GM18526 (cell line): ENCODE data around the gene CD276.

Source experiments
- POLR2A ChIP-seq: IDR thresholded peaks from 3 replicates; pipeline ENCODE4 v1.6.1; 2011; ENCODE audit not compliant: insufficient read length; ENCODE audit errors: extremely low read depth

The CD276 gene

GRCh38 chr15:73750438-73750837 lies 66.3 kb downstream of the CD276 start:
- no peak for TF ChIP-seq POLR2A

- TF ChIP-seq POLR2A = no peak
Observed at GRCh38 chr15:73750951-73751350, 66.8 kb downstream of the CD276 start.

GRCh38 chr15:73751511-73751898 lies 67.3 kb downstream of the CD276 start:
- no peak for TF ChIP-seq POLR2A

- no peak for TF ChIP-seq POLR2A
Observed at GRCh38 chr15:73751899-73752805, 68.0 kb downstream of the CD276 start.

- TF ChIP-seq POLR2A = no peak
Observed at GRCh38 chr15:73752806-73753193, 68.6 kb downstream of the CD276 start.

- no peak for TF ChIP-seq POLR2A
Observed at GRCh38 chr15:73753250-73754130, 69.3 kb downstream of the CD276 start, which contains the start of gene INSYN1. TSS of gene INSYN1 (minus strand) at chr15:73753351. CDS start at chr15:73751130, 2,221 bp downstream.

GRCh38 chr15:73754461-73754860 lies 70.3 kb downstream of the CD276 start:
- no peak for TF ChIP-seq POLR2A

GRCh38 chr15:73755481-73755880 lies 71.3 kb downstream of the CD276 start:
- TF ChIP-seq POLR2A = no peak

GRCh38 chr15:73755946-73756345 lies 71.8 kb downstream of the CD276 start:
- no peak for TF ChIP-seq POLR2A

GRCh38 chr15:73756390-73756789 lies 72.2 kb downstream of the CD276 start:
- TF ChIP-seq POLR2A = no peak

GRCh38 chr15:73756947-73757513 lies 72.8 kb downstream of the CD276 start:
- no peak for TF ChIP-seq POLR2A

- TF ChIP-seq POLR2A = no peak
Observed at GRCh38 chr15:73757571-73757970, 73.4 kb downstream of the CD276 start.

- no peak for TF ChIP-seq POLR2A
Observed at GRCh38 chr15:73758461-73758860, 74.3 kb downstream of the CD276 start.

- TF ChIP-seq POLR2A = no peak
Observed at GRCh38 chr15:73760330-73761329, 76.4 kb downstream of the CD276 start.
